HG03342 (cell line): Measurements from ENCODE around the gene FCHSD2.
"Not testable (repeated sequence)": the region's sequence is repeated elsewhere in the genome, so short reads cannot be mapped to it uniquely, and the experiment has no call there.

Experiments
- ATAC-seq: cut with Tn5 transposase; IDR thresholded peaks from one replicate; pipeline ENCODE4 v1.9.1; 2021; ENCODE audit warnings: mild to moderate bottlenecking, moderate library complexity; ENCODE audit not compliant: unreplicated experiment

The FCHSD2 gene

GRCh38 chr11:72850832-72851231, 291.3 kb downstream of the FCHSD2 start:
- ATAC-seq = no peak

- no peak for ATAC-seq
Measured at GRCh38 chr11:72848846-72849466, 293.2 kb downstream of the FCHSD2 start.

- no peak for ATAC-seq
Measured at GRCh38 chr11:72844356-72844755, 297.8 kb downstream of the FCHSD2 start.

- ATAC-seq = no peak
Measured at GRCh38 chr11:72842653-72843330, 299.3 kb downstream of the FCHSD2 start.

GRCh38 chr11:72842126-72842525, 300.0 kb downstream of the FCHSD2 start:
- ATAC-seq = no peak

- no peak for ATAC-seq
Measured at GRCh38 chr11:72841397-72841796, 300.7 kb downstream of the FCHSD2 start.

- ATAC-seq = no peak
Measured at GRCh38 chr11:72840780-72841179, 301.3 kb downstream of the FCHSD2 start.

- ATAC-seq = no peak
Measured at GRCh38 chr11:72838691-72839305, 303.3 kb downstream of the FCHSD2 start.

- no peak for ATAC-seq
Measured at GRCh38 chr11:72836111-72836510, 306.0 kb downstream of the FCHSD2 start.

- ATAC-seq = no peak
Measured at GRCh38 chr11:72834905-72835304, 307.2 kb downstream of the FCHSD2 start.

GRCh38 chr11:72833811-72834493, 308.2 kb downstream of the FCHSD2 start:
- ATAC-seq = no peak

GRCh38 chr11:72833083-72833733, 308.9 kb downstream of the FCHSD2 start:
- no peak for ATAC-seq

- ATAC-seq = no peak
Measured at GRCh38 chr11:72832301-72833082, 309.6 kb downstream of the FCHSD2 start.

GRCh38 chr11:72831521-72832300, 310.4 kb downstream of the FCHSD2 start:
- peak; percentile 50 for ATAC-seq

- ATAC-seq = no peak
Measured at GRCh38 chr11:72829884-72830533, 312.1 kb downstream of the FCHSD2 start.

- ATAC-seq = no peak
Measured at GRCh38 chr11:72829178-72829577, 312.9 kb downstream of the FCHSD2 start.

- no peak for ATAC-seq
Measured at GRCh38 chr11:72828692-72829101, 313.4 kb downstream of the FCHSD2 start.

GRCh38 chr11:72828081-72828567, 314.0 kb downstream of the FCHSD2 start:
- no peak for ATAC-seq

GRCh38 chr11:72827656-72828055, 314.5 kb downstream of the FCHSD2 start:
- not testable (repeated sequence) for ATAC-seq
